HG03457 (cell line): ENCODE measurements around the gene ZNF827.

Experiments used
- ATAC-seq: cut with Tn5 transposase; IDR thresholded peaks from one replicate; pipeline ENCODE4 v1.9.1; 2021; ENCODE audit warnings: moderate number of reproducible peaks; ENCODE audit not compliant: unreplicated experiment

Gene ZNF827, protein sequence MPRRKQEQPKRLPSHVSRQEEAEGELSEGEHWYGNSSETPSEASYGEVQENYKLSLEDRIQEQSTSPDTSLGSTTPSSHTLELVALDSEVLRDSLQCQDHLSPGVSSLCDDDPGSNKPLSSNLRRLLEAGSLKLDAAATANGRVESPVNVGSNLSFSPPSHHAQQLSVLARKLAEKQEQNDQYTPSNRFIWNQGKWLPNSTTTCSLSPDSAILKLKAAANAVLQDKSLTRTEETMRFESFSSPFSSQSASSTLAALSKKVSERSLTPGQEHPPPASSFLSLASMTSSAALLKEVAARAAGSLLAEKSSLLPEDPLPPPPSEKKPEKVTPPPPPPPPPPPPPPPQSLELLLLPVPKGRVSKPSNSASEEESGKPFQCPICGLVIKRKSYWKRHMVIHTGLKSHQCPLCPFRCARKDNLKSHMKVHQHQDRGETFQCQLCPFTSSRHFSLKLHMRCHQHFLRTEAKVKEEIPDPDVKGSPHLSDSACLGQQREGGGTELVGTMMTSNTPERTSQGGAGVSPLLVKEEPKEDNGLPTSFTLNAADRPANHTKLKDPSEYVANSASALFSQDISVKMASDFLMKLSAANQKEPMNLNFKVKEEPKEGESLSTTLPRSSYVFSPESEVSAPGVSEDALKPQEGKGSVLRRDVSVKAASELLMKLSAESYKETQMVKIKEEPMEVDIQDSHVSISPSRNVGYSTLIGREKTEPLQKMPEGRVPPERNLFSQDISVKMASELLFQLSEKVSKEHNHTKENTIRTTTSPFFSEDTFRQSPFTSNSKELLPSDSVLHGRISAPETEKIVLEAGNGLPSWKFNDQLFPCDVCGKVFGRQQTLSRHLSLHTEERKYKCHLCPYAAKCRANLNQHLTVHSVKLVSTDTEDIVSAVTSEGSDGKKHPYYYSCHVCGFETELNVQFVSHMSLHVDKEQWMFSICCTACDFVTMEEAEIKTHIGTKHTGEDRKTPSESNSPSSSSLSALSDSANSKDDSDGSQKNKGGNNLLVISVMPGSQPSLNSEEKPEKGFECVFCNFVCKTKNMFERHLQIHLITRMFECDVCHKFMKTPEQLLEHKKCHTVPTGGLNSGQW

DNA sequence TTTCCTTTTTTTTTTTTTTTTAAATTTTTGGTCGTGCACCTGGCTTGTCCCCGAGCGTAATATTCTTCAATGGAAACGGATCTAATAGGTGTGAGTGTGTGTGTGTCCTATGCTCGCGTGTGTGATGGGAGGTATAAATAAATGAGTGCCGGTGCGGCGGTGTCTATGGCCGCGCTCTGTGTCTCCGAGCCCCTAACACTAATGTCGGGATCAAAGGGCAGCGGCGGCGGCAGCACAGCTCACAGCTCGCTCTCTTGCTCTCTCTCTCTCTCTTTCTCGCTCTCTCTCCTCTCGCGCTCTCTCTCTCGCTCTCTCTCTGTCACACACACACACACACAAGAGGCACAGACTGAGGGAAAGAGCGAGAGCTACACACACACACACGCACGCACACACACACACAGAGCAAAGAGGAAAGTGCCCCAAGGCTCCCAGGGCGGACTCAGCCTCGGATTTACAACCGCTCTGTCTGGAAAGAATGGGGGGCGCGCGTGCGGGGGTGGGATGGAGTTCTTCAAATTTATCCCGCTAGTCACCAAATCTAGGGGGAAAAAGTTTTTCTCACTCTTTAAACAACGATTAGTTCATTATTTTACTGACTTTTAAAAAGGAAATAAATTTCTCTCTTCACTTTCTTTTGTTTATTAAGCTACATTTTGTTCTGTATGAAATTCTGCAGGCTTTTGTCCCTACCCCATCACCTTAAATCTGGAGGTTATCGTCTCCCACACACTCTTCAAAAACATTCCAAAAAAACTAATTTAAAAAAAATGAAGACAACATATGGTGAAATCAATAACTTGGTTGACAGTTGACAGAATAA, at the start of gene ZNF827:
ZNF827 (minus strand) TSS at position 206 of the 823 bp plus-strand sequence. CDS start 416 bp downstream, outside the sequence.
- ATAC-seq, result peak; percentile 26

DNA sequence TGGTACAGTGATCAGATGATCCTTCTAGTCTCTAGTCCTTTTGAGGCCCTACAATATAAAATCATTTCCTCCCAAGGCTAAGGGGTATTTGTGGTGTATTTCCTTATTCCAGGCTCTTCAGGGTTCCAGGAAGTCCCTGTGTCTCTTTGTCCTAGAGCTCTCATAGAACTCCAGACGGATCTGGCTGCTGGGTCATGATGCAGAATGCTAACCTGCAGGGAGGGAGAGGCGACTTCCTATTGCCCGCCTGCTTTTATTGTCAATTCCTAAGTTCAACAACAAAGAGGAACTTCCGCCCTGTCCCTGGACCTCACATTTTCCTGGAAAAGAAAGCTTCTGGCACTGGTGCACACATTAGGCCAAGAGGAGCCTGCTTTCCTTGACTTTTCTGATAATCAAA, 45.9 kb upstream of the ZNF827 start:
- no peak for ATAC-seq

DNA sequence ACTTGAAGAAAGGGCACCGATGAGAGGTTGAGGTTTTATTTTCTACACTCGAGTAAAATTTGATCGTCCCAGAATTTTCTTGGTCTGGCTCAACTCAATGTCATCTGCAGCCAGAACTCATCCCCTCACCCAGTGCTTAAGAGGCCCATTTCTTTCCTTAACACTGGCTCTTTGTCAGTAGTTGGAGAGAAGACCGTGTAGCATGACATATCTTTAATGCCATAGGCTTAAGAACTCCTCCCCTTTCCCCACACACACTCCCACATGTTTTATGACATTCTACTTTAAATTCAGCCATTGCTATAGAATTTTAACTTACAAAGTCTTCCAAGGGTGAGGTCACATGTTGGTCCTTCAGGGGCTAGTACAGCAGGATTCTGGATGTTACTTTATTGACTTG, 44.2 kb upstream of the ZNF827 start:
- ATAC-seq, result no peak

DNA sequence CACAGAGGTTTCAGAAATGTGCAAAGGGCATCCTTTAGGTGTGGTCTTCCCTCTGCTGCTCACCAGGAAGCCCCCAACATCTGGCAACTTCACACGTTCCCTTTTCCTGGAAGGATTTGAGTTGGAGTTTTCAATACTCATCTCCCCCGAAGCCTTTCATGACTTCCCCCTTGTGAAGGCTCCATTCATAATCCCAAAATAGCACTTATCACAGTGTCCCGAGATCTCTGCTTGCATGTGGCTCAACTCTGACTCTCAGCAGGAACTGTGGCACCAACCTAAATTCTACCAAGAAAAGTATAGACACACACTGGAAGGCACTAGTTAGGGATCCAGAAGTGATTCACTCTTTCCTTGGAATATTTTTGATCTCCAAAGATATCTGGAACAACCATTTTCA, 40.5 kb upstream of the ZNF827 start:
- no peak for ATAC-seq

DNA sequence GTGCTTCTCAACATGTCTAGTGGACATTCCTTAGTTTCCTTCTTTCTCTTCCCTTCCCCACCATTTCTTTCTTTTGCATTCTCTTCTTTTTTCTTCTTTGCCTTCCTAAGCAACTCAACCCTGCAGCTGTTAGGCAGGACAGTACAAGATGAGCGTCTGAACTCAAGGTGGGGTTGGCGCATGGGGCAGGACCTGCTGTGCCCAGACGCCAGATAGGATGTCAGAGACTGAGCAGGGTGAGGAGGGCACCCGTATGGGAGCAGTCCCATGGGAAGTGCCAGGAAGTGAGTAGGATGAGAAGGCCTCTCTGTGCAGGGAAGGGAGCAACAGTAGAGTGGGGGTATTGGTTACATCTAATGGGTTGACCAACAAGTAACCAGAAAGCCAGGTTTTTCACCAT, 38.1 kb upstream of the ZNF827 start:
- no peak for ATAC-seq

DNA sequence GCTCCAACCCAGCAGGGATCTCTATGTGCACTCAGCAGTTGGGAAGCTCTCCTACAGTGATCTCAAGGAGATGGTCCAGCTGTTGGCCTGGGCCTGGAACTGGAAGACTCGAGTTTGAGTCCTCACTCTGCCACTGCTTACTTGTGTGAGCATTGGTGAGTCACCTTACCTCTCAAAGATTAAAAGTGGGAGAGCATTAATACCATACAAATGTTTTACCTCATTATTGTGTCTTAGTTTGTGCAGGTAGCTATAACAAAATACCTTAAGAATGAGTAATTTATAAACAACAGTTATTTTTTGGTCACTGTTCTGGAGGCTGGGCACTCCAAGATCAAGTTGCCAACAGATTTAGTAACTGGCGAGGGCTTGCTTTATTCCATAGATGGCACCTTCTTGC, 21.4 kb upstream of the ZNF827 start:
- no peak for ATAC-seq

DNA sequence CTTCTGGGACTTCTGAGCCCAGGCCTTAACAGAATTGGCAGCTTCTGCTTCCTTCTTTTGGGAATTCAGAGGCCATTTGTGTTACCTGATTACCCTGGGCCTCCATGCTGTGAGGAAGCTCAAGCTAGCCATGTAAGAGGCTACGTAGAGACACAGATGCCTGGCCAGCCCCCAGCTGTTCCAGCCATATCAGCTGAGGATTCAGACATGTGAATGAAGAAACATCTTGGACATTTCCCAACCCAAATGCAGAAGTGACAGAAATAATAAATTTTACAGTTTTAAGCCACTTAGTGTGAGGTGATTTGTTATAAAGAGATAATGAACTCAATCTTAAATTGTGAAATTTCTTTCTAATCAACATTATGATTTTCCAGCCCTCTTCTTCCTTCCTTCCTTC, 18.7 kb upstream of the ZNF827 start:
- no peak for ATAC-seq

DNA sequence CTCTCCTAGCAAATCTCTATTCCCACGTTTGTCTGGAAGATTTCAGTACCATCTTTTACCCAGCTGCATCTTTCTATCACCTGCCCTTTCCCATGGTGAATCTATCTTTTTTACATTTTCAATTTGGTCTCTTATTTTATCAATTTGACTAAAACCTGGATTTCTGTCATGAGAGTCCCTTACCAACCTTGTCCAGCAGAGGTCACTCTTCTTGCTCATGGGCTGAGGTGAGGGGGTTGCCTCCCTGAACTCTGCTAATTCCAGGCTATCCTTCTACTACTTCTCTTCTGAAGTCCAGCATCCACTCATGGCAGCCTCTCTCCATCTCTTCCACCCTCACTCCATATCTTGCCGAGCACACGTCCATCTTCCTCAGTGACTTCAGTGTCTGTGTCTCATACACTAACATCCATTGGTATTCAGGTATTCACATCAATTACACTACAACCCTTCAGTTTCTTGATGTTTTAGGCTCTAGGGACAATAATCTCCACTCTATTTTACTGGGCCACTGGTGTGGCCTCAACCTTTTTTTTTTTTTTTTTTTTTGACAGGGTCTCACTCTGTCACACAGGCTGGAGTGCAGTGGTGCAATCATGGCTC, 17.8 kb upstream of the ZNF827 start:
- ATAC-seq, result no peak

DNA sequence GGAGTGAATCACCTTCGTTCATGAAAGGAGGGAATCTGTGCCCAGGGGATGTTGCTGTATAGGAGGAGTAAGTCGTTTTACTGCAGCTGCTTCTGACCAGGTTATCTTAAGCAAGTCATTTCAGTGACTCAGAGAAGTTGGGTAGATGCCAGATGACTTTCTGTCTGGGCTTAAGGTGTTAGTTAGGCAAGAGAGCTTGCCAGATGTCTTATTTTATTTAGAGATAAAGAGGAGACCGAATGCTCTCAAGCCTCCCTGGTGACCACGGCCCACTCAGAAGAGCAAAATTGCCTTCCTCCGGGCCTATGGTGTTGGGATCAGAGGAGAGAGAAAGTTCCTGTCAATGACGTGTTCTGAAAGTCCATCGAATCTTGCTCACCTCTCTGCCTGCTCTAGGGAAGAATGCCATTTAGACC, 16.3 kb upstream of the ZNF827 start:
- ATAC-seq, result no peak

DNA sequence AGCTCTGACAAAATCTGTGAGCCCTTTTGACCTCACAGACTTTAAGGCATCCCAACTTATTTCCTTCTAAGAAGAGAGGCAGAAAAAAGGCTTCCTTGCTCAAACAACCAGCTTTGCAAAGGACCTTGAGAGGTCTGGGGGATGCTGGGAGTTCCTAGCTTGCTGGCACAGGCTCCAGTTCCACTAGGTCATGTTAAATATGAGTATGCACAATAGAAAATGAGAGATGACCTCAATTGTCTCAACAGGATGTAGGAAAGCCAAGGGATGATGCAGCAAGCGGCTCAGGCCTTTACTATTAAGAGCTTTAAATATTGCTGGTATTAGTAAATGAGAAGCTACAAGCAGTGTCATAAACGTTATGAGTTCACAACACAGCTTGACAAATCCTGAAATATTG, 13.3 kb upstream of the ZNF827 start:
- no peak for ATAC-seq

DNA sequence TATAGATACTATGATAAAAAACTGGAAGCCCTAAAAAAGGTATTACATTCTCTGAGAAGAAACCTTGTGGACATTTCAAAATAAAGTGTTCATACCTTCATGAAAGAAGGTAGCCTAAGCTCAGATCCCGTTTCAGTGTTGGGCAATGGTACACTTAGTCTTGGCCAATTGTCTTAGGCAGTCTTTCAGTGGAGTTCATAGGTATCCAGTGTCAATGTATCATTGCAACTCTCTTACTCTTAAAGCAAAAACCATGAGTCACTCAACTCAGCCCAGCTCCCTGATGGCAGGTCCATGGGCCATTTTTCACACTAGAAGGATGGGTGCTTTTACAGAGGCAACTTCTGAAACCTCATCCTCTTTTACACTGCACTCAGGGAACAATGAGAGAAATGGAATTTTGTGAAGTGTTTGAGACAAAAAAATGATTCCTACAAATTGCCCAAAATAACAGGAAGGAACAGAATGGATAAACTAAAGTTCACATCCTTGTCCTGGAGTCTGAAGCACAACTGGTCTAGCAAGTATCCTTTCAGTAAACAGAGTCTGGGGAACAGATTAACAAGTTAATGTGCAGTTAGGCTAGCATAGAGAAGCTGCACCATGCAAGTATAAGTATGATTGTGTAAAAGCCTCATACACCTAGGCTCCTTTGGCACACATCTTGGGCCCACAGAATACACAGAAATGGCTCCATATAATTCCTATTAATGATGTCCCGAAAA, 7.0 kb upstream of the ZNF827 start:
- no peak for ATAC-seq

DNA sequence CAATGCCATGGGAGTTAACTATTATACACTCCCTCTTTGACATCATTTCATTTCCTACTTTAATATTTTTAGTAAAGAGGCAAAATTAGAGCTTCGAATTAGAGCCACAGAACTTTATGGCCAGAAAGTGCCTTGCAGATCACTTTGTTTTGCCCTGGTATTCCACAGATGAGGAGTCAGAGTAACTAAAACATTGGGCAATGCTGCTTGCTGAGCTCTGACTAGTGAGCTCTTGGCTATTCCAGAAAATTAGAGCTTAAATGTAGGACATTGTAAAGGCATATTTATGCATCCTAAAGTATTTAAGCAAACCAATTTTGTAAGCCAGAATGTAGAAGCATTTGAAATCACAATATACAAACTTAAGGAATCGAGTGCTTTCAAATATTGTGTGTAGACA, 6.3 kb upstream of the ZNF827 start:
- ATAC-seq, result no peak

DNA sequence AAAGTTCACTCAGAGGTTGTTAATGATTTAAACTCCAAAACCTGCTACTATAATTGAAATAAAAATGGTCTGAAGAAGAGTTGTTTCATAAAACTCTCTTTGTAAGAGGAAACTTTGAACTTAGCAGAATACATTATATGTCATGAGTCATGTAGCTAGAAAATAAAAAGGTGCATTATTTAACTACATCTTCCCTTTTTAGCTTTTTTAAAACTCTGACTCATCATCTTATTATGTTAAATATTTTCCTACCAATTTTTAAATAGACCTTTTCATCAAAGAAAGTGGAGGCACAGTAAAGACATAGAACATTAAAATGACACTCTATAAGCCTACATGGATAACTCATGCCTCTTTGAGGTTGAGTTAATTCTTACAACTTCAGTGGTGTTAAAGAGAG, 1.2 kb upstream of the ZNF827 start:
- ATAC-seq, result no peak

DNA sequence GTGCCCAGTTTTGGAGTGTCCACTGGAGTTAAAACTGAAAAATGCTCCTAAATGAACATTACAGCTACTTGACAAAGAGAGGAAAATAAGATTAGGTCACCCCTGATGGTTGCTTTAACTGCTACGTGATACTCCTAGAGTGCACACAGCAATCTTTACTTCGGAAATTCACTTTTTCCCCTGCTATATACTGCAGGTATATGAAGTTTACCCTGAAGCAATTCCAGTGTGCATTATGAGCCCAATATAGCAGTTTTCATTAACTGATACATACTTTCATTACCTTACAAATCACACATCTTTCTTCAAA, 773 bp upstream of the ZNF827 start:
- no peak for ATAC-seq

DNA sequence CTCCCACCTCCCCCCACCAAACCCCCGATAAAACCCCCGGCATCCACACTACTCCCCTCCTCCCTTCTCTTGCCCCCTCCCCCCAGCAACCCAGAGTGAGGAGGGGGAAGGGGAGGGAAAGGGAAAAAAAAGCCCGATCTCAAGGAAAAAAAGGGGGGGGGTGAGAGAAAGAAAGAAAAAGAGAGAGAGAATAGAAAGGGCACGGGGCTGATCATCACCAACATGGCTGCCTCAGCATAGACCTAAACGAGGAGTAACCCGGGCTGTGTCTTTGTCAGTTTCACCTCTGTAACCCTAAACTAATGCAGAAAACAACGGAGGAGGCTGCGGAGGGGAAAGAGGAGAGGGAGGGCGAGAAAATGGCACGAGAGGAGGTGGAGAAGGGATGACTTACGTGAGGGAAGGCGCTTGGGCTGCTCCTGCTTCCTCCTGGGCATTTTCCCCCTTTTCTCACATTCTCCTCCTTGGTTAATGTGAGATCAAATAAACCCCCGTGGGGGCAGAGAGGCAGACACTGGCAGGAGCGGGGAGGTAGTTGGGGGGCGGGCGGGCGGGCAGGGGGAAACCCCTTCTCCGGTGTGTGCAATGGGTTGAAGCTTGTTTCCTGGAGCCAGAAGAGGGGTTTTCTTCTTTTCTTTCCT, 532 bp downstream of the ZNF827 start:
- no peak for ATAC-seq

DNA sequence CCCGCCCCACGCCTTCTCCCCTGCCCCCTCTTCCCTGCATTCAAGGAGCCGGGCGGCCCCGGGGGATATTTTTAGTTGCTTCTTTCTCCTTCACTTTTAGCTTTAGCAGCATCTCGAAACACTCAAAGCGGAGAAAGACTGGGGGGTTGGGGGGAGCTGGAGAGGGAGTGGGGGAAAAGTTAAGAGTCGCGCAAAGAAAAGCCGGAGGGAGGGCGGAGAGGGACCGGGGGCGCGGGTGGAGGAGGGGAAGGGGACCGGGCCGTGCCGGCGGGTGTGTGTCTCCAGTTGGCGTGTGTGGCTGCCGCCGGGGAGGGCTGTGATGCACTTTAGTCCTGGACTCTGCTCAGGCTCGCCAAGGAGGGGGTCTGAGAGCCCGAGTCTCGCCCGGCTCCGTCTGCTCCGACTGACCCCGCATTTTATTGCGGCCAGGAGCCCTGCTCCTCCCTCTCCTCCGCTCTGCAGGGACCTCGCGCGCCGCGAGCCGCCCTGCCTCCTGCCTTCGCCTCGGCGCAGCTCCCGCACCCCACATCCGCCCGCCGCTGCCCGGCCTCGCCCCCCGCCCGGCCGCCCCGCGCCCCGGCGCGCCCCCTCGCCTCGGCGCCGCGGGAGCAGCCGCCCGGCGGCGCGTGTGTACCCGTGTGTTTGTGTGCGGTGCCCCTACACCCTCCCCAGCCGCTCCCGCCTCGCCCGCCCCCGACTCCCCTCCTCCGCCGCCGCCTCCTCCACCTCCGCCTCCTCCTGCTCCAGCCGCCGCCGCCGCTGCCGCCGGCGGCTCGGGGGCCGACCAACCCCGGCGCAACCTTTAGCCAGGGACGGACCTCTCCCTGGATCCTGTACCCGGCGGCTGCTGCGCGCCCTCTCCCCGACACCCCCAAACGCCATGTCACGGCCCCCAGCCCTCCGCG, 1.4 kb downstream of the ZNF827 start:
- ATAC-seq, result no peak

DNA sequence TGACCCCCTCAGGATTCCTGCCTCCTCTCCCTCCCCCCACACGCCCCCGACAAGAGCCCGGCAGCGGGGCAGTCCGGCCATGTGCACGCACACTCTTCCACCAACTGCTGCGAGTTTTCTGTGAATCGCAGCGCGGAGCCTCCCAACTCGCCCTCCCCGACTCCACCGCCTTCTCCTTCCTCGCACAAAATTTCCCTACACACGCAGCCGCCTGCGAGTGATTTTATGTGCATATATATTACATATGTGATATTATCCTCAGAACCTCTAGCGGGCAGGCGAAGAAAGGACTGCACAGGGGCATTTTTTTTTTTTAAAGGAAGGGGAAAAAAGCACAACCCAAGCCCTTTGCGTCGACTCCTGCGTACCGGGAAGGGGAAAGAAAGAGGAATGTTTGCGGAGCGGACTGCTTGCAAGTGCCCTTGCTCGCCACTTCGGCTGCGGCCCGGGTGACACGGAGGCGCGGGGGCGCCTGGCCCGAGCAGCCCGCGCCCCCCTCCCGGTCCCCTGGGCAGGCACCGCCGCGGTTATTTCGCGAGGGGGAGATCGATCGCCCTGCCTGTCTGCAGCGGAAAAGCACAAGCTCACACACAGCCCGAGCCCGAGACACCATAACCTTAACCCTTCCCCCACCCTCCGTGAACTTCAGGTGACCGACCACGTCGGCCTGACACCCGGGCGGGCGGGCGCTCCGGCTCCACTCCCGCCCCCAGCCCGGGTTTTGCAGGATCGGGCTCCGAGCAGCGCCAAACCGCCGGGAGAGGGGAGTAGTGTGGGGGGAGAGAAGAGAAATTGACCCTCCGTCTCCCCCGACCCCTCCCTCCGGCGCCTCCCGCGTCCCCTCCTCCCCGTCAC, 2.3 kb downstream of the ZNF827 start:
- peak; percentile 35 for ATAC-seq
